Measurements from ENCODE around the gene FRG2B.
"Not testable (repeated sequence)": the region's sequence is repeated elsewhere in the genome, so short reads cannot be mapped to it uniquely, and the experiment has no call there.

Gene FRG2B

GRCh38 chr10:133590226-133590969 lies 36.2 kb downstream of the FRG2B start:
- no peak overlapping the region for H3K27ac ChIP-seq (ENCODE audit: extremely low read depth, low read depth, low read length)
- H3K4me3 ChIP-seq (ENCODE audit: low read depth, low read length): no peak overlapping the region
- H3K4me1 ChIP-seq (ENCODE audit: control insufficient read depth, insufficient read depth, low read length): no peaks in the 10 kb centered on the region
- no peaks in the 10 kb centered on the region for H3K9me3 ChIP-seq (ENCODE audit: control insufficient read depth, insufficient read depth, low read depth, low read length)
- H3K36me3 ChIP-seq (ENCODE audit: control insufficient read depth in 2 of 2, insufficient read depth in 1 of 2, low read length in 2 of 2): no peaks in the 10 kb centered on the region; a peak in 1 of 3 replicates
- CTCF ChIA-PET: interaction anchor here (0.6 to 1.0 kb wide), 3 partner anchors 19 to 344 kb away, joined by 3 to 4 read pairs (median 3); no protein-coding TSS in a partner anchor
- no peak for TF ChIP-seq ZNF518A (tag by site-specific recombination; conservative IDR thresholded peaks at IDR 0.05; ENCODE audit: low read depth)
- no peak for TF ChIP-seq WT1 (tag by site-specific recombination; IDR thresholded peaks at IDR 0.05)
- no peak for TF ChIP-seq ZSCAN4 (tag by site-specific recombination; IDR thresholded peaks at IDR 0.05)
- TF ChIP-seq ZBTB11 (tag by site-specific recombination; conservative IDR thresholded peaks at IDR 0.05; ENCODE audit: low read depth): no peak
- TF ChIP-seq ZNF354C (tag by site-specific recombination; IDR thresholded peaks at IDR 0.05; ENCODE audit: borderline replicate concordance, low read depth): no peak
- no peak for TF ChIP-seq ZNF658 (tag by site-specific recombination; IDR thresholded peaks at IDR 0.05)
- TF ChIP-seq SETDB1 (IDR thresholded peaks at IDR 0.05; ENCODE audit: insufficient read length, low read length): no peak
- TF ChIP-seq PRDM2 (tag by site-specific recombination; IDR thresholded peaks at IDR 0.05; ENCODE audit: borderline replicate concordance): no peak
- no peak for TF ChIP-seq ZNF223 (tag by site-specific recombination; IDR thresholded peaks at IDR 0.05)
- POLR2A ChIA-PET: no interaction called here

GRCh38 chr10:133577037-133577436 lies 49.6 kb downstream of the FRG2B start:
- H3K4me1 ChIP-seq (ENCODE audit: control insufficient read depth, insufficient read depth, low read length); H3K27ac ChIP-seq (ENCODE audit: extremely low read depth, low read depth, low read length); CTCF ChIA-PET; POLR2A ChIA-PET; H3K4me3 ChIP-seq (ENCODE audit: low read depth, low read length); H3K9me3 ChIP-seq (ENCODE audit: control insufficient read depth, insufficient read depth, low read depth, low read length); H3K36me3 ChIP-seq (ENCODE audit: control insufficient read depth in 2 of 2, insufficient read depth in 1 of 2, low read length in 2 of 2): not testable (repeated sequence)
